HepG2 (cell line): ENCODE data around the gene ZNF48. TPM values are rescaled to one million over a fixed set of nuclear protein-coding genes. Genes with fewer than 3 reads are reported as not detected.

Source experiments
- AGO2 ChIP-seq: fragments of 200-400 bp; formaldehyde crosslinking; optimal IDR thresholded peaks from 2 replicates; pipeline ENCODE3; 2017; ENCODE audit warnings: mild to moderate bottlenecking, low read depth, low read length, moderate library complexity
- CBX2 ChIP-seq, 2 experiments: fragments of 200-600 bp in 1 of 2; sonication (generic); formaldehyde crosslinking in 1 of 2; IDR thresholded peaks; 2 replicates each; pipeline versions ENCODE4 v1.7.0 to v1.8.1; 2018 to 2022; ENCODE audit warnings: low read depth in 2 of 2, low read length in 1 of 2, mild to moderate bottlenecking in 1 of 2, missing genetic modification reagents in 1 of 2
- CHCHD3 ChIP-seq: sonication (generic); formaldehyde crosslinking; IDR thresholded peaks from 2 replicates; pipeline ENCODE4 v1.8.0; 2022; ENCODE audit warnings: mild to moderate bottlenecking, missing genetic modification reagents, moderate library complexity
- FOXJ3 ChIP-seq: sonication (generic); formaldehyde crosslinking; IDR thresholded peaks from 2 replicates; pipeline ENCODE4 v1.4.0; 2020; ENCODE audit warnings: missing genetic modification reagents, mild to moderate bottlenecking, borderline replicate concordance
- GTF3A ChIP-seq: sonication (generic); formaldehyde crosslinking; conservative IDR thresholded peaks from 2 replicates; pipeline ENCODE4 v1.4.0; 2020; ENCODE audit warnings: mild to moderate bottlenecking, missing genetic modification reagents
- MIER3 ChIP-seq: IDR thresholded peaks from 2 replicates; pipeline ENCODE4 v1.6.1; 2016; ENCODE audit warnings: missing compliant biosample characterization, borderline replicate concordance
- NFATC3 ChIP-seq: sonication (generic); formaldehyde crosslinking; IDR thresholded peaks from 2 replicates; pipeline ENCODE4 v1.5.1; 2020; ENCODE audit warnings: mild to moderate bottlenecking, missing genetic modification reagents
- ZEB1 ChIP-seq: IDR thresholded peaks from 2 replicates; pipeline ENCODE4 v1.6.1; 2012; ENCODE audit warnings: mild to moderate bottlenecking, low read depth, inconsistent platforms; ENCODE audit not compliant: insufficient replicate concordance
- ZNF121 ChIP-seq: sonication (generic); formaldehyde crosslinking; IDR thresholded peaks from 2 replicates; pipeline ENCODE4 v1.5.0; 2020; ENCODE audit warnings: mild to moderate bottlenecking, missing genetic modification reagents
- ZNF138 ChIP-seq: sonication (generic); formaldehyde crosslinking; IDR thresholded peaks from 2 replicates; pipeline ENCODE4 v1.5.0; 2020; ENCODE audit warnings: mild to moderate bottlenecking, low read depth, missing genetic modification reagents
- ZNF143 ChIP-seq: sonication (generic); formaldehyde crosslinking; IDR thresholded peaks from 2 replicates; pipeline ENCODE4 v1.4.0; 2020; ENCODE audit warnings: missing genetic modification reagents
- ZNF335 ChIP-seq: sonication (generic); formaldehyde crosslinking; IDR thresholded peaks from 2 replicates; pipeline ENCODE4 v1.4.0; 2020; ENCODE audit warnings: missing genetic modification reagents
- ZNF569 ChIP-seq: sonication (generic); formaldehyde crosslinking; IDR thresholded peaks from 2 replicates; pipeline ENCODE4 v1.5.0; 2020; ENCODE audit warnings: mild to moderate bottlenecking, missing genetic modification reagents, moderate library complexity, borderline replicate concordance
- polyA plus RNA-seq, 8 experiments: library from polyadenylated mRNA; depleted of rRNA in 3 of 8; stranded (reverse) in 7 of 8; unstranded in 1 of 8; fragments of >200 nt; fragmentation: Illumina TruSeq in 4 of 8; extraction: Trizol in 4 of 8; gene quantifications; 2 replicates each; pipeline versions ENCODE4 v1.2.1 to v1.2.3, GENCODE V29; 2011 to 2016; ENCODE audit warnings: low read depth in 4 of 8, missing spikeins in 1 of 8, mixed read lengths in 1 of 8; ENCODE audit not compliant: insufficient read depth in 1 of 8
- total RNA-seq, 5 experiments: library from RNA; depleted of rRNA; stranded (reverse); fragments of >200 nt; fragmentation: Illumina TruSeq; extraction: Trizol; gene quantifications; 2 replicates each; pipeline ENCODE4 v1.2.3, GENCODE V29; 2016; ENCODE audit warnings: low read depth in 1 of 5
- TF ChIP-seq, protein P1 (sequence below): sonication (generic); formaldehyde crosslinking; IDR thresholded peaks from 2 replicates; pipeline ENCODE4 v1.8.1; 2023; ENCODE audit warnings: mild to moderate bottlenecking, moderate library complexity, missing genetic modification reagents
- TF ChIP-seq, protein P2 (sequence below): sonication (generic); formaldehyde crosslinking; IDR thresholded peaks from 2 replicates; pipeline ENCODE4 v1.8.1; 2023; ENCODE audit warnings: mild to moderate bottlenecking, missing genetic modification reagents
- TF ChIP-seq, protein P3 (sequence below): sonication (generic); formaldehyde crosslinking; IDR thresholded peaks from 2 replicates; pipeline ENCODE4 v1.4.0; 2020; ENCODE audit warnings: missing genetic modification reagents
- TF ChIP-seq, protein P4 (sequence below): sonication (generic); formaldehyde crosslinking; IDR thresholded peaks from 2 replicates; pipeline ENCODE4 v1.4.0; 2020; ENCODE audit warnings: low read depth, missing genetic modification reagents

ZNF48 gene
- total and polyA plus RNA-seq, 2 of the 13 experiments (the other 11 are each of a cell fraction or from before 2014, with no cell fraction given), result 9.9 to 12.3 TPM

DNA sequence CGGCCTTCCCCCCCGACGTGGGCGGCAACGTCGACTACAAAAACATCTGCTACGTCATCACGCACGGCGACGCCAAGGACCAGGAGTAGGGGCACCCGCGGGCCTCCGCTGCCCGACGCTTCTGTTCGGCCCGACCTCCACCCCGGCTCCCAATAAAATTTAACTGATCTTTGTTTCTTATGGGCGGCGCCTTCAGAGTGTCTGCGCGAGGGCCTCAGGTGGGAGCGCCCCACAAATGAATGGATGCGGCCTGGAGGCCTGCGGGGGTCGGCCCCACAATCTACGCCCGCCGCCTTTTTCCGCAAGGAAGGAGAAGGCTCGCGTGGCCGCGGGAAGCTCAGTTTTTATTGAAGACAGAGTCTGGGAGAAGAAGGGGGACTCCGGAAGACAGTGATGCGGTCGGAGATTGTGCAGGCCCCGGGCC, 17.4 kb upstream of the ZNF48 start (continued):
- TF ChIP-seq, protein P1, sequence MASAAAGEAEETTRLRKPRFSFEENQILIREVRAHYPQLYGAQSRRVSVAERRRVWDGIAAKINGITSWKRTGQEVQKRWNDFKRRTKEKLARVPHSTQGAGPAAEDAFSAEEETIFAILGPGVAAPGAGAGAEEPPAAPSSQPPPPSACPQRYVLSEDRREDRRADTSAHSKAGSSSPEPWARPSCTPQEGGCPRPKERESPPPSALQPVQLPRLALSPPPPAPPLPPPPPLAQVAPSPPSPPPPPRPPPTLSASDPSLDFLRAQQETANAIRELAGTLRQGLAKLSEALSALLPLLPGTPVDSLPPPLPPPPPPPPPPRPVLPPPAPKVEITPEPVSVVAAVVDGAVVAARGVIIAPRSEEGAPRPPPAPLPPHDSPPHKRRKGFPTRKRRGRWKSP (CRISPR knock-in tag), result 0 out of 2 replicates have a peak, but pooled peaks have one; percentile 54
- no peak for TF ChIP-seq ZEB1
- TF ChIP-seq AGO2, result peak; percentile 78
- TF ChIP-seq, protein P2, sequence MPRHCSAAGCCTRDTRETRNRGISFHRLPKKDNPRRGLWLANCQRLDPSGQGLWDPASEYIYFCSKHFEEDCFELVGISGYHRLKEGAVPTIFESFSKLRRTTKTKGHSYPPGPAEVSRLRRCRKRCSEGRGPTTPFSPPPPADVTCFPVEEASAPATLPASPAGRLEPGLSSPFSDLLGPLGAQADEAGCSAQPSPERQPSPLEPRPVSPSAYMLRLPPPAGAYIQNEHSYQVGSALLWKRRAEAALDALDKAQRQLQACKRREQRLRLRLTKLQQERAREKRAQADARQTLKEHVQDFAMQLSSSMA, result no peak
- no peak for TF ChIP-seq MIER3 (CRISPR knock-in tag)
- no peak for TF ChIP-seq FOXJ3 (CRISPR knock-in tag)
- no peak for TF ChIP-seq ZNF143 (CRISPR knock-in tag)
- no peak for TF ChIP-seq CBX2 (IDR thresholded peaks at IDR 0.05; ENCODE audit: low read depth, low read length)
- no peak for TF ChIP-seq CBX2 (CRISPR knock-in tag; IDR thresholded peaks at IDR 0.05; ENCODE audit: low read depth)
- no peak for TF ChIP-seq CHCHD3 (CRISPR knock-in tag)
- no peak for TF ChIP-seq ZNF569
- 0 out of 2 replicates have a peak, but pooled peaks have one; percentile 26 for TF ChIP-seq NFATC3
- TF ChIP-seq, protein P3, sequence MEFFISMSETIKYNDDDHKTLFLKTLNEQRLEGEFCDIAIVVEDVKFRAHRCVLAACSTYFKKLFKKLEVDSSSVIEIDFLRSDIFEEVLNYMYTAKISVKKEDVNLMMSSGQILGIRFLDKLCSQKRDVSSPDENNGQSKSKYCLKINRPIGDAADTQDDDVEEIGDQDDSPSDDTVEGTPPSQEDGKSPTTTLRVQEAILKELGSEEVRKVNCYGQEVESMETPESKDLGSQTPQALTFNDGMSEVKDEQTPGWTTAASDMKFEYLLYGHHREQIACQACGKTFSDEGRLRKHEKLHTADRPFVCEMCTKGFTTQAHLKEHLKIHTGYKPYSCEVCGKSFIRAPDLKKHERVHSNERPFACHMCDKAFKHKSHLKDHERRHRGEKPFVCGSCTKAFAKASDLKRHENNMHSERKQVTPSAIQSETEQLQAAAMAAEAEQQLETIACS, result no peak
- peak; percentile 33; the same call in 1 of the 2 replicates for TF ChIP-seq ZNF121 (CRISPR knock-in tag)
- TF ChIP-seq, protein P4, sequence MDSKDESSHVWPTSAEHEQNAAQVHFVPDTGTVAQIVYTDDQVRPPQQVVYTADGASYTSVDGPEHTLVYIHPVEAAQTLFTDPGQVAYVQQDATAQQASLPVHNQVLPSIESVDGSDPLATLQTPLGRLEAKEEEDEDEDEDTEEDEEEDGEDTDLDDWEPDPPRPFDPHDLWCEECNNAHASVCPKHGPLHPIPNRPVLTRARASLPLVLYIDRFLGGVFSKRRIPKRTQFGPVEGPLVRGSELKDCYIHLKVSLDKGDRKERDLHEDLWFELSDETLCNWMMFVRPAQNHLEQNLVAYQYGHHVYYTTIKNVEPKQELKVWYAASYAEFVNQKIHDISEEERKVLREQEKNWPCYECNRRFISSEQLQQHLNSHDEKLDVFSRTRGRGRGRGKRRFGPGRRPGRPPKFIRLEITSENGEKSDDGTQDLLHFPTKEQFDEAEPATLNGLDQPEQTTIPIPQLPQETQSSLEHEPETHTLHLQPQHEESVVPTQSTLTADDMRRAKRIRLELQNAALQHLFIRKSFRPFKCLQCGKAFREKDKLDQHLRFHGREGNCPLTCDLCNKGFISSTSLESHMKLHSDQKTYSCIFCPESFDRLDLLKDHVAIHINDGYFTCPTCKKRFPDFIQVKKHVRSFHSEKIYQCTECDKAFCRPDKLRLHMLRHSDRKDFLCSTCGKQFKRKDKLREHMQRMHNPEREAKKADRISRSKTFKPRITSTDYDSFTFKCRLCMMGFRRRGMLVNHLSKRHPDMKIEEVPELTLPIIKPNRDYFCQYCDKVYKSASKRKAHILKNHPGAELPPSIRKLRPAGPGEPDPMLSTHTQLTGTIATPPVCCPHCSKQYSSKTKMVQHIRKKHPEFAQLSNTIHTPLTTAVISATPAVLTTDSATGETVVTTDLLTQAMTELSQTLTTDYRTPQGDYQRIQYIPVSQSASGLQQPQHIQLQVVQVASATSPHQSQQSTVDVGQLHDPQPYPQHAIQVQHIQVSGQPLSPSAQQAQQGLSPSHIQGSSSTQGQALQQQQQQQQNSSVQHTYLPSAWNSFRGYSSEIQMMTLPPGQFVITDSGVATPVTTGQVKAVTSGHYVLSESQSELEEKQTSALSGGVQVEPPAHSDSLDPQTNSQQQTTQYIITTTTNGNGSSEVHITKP (CRISPR knock-in tag), result no peak
- TF ChIP-seq ZNF335 (CRISPR knock-in tag), result peak; percentile 72; the same call in 1 of the 2 replicates
- no peak; the same call in 1 of the 2 replicates for TF ChIP-seq GTF3A (CRISPR knock-in tag)
- 0 out of 2 replicates have a peak, but pooled peaks have one; percentile 25 for TF ChIP-seq ZNF138 (CRISPR knock-in tag)
